Thyroid gland (tissue), 4 donors: ENCODE results near the gene NPY.
A peak's percentile ranks its signal among the peaks of the same experiment; 100 is the strongest.

Experiments used
- CTCF ChIP-seq, 6 experiments: fragments of 200-600 bp in 3 of 6; fragments of 450-650 bp in 3 of 6; sonication (generic) in 3 of 6; IDR thresholded peaks; one replicate each; pipeline ENCODE4 v1.5.1; 2016 to 2019; ENCODE audit warnings: antibody characterized with exemption in 6 of 6, mild to moderate bottlenecking in 2 of 6, inconsistent platforms in 1 of 6, moderate library complexity in 1 of 6
- POLR2A ChIP-seq, 2 donors: fragments of 450-650 bp; IDR thresholded peaks; one replicate each; pipeline ENCODE4 v1.6.1; 2017; ENCODE audit warnings: antibody characterized with exemption in 2 of 2, mild to moderate bottlenecking in 2 of 2, moderate library complexity in 1 of 2

- TF ChIP-seq POLR2A (IDR thresholded peaks at IDR 0.05) = no peak
- TF ChIP-seq CTCF (IDR thresholded peaks at IDR 0.05) = peak in 5 of 6 experiments; percentile 17 to 62 (median 58)
Measured at GRCh38 chr7:24290004-24290641, 6.1 kb downstream of the NPY start.
